Mesenchymal stem cell (in vitro differentiated cells and primary cell): Measurements from ENCODE around the gene CD83.

Experiments
- DNase-seq: peaks from one replicate; pipeline ENCODE4 v3.0.0-alpha.2; 2013
- H2AFZ ChIP-seq: one replicate; pipeline ENCODE4 v1.6.1; 2013; ENCODE audit warnings: low read depth, mild to moderate bottlenecking, control low read depth, inconsistent platforms, low read length, moderate library complexity
- H2AK5ac ChIP-seq: 2 replicates; pipeline ENCODE4 v1.6.1; 2013; ENCODE audit warnings: low read length, moderate library complexity, mild to moderate bottlenecking, inconsistent platforms; ENCODE audit not compliant: severe bottlenecking
- H2BK120ac ChIP-seq: one replicate; pipeline ENCODE4 v1.6.1; 2013; ENCODE audit warnings: low read depth, mild to moderate bottlenecking, inconsistent platforms, low read length, moderate library complexity
- H2BK12ac ChIP-seq, 2 experiments: one replicate each; pipeline ENCODE4 v1.6.1; 2013; ENCODE audit warnings: inconsistent platforms in 2 of 2, low read length in 2 of 2, mild to moderate bottlenecking in 2 of 2, moderate library complexity in 2 of 2, control low read depth in 1 of 2
- H2BK15ac ChIP-seq: one replicate; pipeline ENCODE4 v1.6.1; 2013; ENCODE audit warnings: mild to moderate bottlenecking, low read depth, inconsistent platforms; ENCODE audit not compliant: poor library complexity, severe bottlenecking
- H2BK5ac ChIP-seq: 2 replicates; pipeline ENCODE4 v1.6.1; 2013; ENCODE audit warnings: low read depth, mild to moderate bottlenecking, low read length, control low read depth, inconsistent platforms; ENCODE audit not compliant: poor library complexity, severe bottlenecking
- H3K14ac ChIP-seq, 2 experiments: one replicate each; pipeline ENCODE4 v1.6.1; 2013; ENCODE audit warnings: inconsistent platforms in 2 of 2, low read length in 2 of 2, control low read depth in 1 of 2, mild to moderate bottlenecking in 1 of 2, moderate library complexity in 1 of 2
- H3K18ac ChIP-seq, 2 experiments: one replicate each; pipeline ENCODE4 v1.6.1; 2013; ENCODE audit warnings: inconsistent platforms in 2 of 2, low read length in 2 of 2, control low read depth in 1 of 2, low read depth in 1 of 2, mild to moderate bottlenecking in 1 of 2
- H3K23ac ChIP-seq, 2 experiments: one replicate each; pipeline ENCODE4 v1.6.1; 2013; ENCODE audit warnings: inconsistent platforms in 2 of 2, low read length in 2 of 2, mild to moderate bottlenecking in 2 of 2, moderate library complexity in 2 of 2, control low read depth in 1 of 2
- H3K27ac ChIP-seq: 2 replicates; pipeline ENCODE4 v1.5.1; 2013; ENCODE audit warnings: mild to moderate bottlenecking, moderate library complexity, low read length, control low read depth, inconsistent platforms; ENCODE audit not compliant: poor library complexity, severe bottlenecking
- H3K27me3 ChIP-seq, 2 experiments: 2 replicates each; pipeline versions ENCODE4 v1.6.1 to v1.7.0; 2013; ENCODE audit warnings: low read length in 2 of 2, mild to moderate bottlenecking in 2 of 2, moderate library complexity in 2 of 2, control low read depth in 1 of 2, inconsistent platforms in 1 of 2; ENCODE audit not compliant: control insufficient read depth in 1 of 2, insufficient read depth in 1 of 2
- H3K36me3 ChIP-seq, 2 experiments: 2 replicates each; pipeline versions ENCODE4 v1.6.1 to v1.7.0; 2013; ENCODE audit warnings: low read length in 2 of 2, control low read depth in 1 of 2, inconsistent platforms in 1 of 2, low read depth in 1 of 2, mild to moderate bottlenecking in 1 of 2; ENCODE audit not compliant: insufficient read depth in 2 of 2, control insufficient read depth in 1 of 2
- H3K4ac ChIP-seq, 2 experiments: one replicate each; pipeline ENCODE4 v1.6.1; 2013; ENCODE audit warnings: inconsistent platforms in 2 of 2, low read length in 2 of 2, mild to moderate bottlenecking in 2 of 2, moderate library complexity in 2 of 2, control low read depth in 1 of 2, low read depth in 1 of 2
- H3K4me1 ChIP-seq: 2 replicates; pipeline ENCODE4 v1.6.1; 2013; ENCODE audit warnings: low read depth, low read length, control low read depth; ENCODE audit not compliant: control insufficient read depth, insufficient read depth
- H3K4me2 ChIP-seq: 2 replicates; pipeline ENCODE4 v1.6.1; 2013; ENCODE audit warnings: low read length, mild to moderate bottlenecking, inconsistent platforms; ENCODE audit not compliant: poor library complexity, severe bottlenecking
- H3K4me3 ChIP-seq, 2 experiments: 2 replicates each; pipeline versions ENCODE4 v1.5.1 to v1.7.0; 2013; ENCODE audit warnings: low read length in 2 of 2, mild to moderate bottlenecking in 2 of 2, control low read depth in 1 of 2, low read depth in 1 of 2; ENCODE audit not compliant: insufficient read depth in 1 of 2
- H3K79me1 ChIP-seq: replicated peaks from 2 replicates; pipeline ENCODE4 v1.6.1; 2013; ENCODE audit warnings: mild to moderate bottlenecking, control low read depth, low read length, inconsistent platforms; ENCODE audit not compliant: poor library complexity, severe bottlenecking
- H3K9ac ChIP-seq: 2 replicates; pipeline ENCODE4 v1.7.0; 2013; ENCODE audit warnings: mild to moderate bottlenecking, low read length, moderate library complexity
- H3K9me3 ChIP-seq: 2 replicates; pipeline ENCODE4 v1.7.0; 2013; ENCODE audit warnings: mild to moderate bottlenecking, low read length; ENCODE audit not compliant: control insufficient read depth
- H4K8ac ChIP-seq: one replicate; pipeline ENCODE4 v1.6.1; 2013; ENCODE audit warnings: inconsistent platforms, mild to moderate bottlenecking, low read length, moderate library complexity
- H4K91ac ChIP-seq: one replicate; pipeline ENCODE4 v1.6.1; 2013; ENCODE audit warnings: mild to moderate bottlenecking, low read length, inconsistent platforms
- WGBS: methylation state at CpG from one replicate; pipeline ENCODE4 v1.1.7; 2013; ENCODE audit warnings: mixed read lengths; 5-methylcytosine and 5-hydroxymethylcytosine counted together

Gene CD83

GRCh38 chr6:14118446-14118845 is 874 bp downstream of the CD83 start:
- H3K9me3 ChIP-seq, result no peaks in the 10 kb centered on the region
- 93% methylated on average over 2 of the region's 2 CpGs for WGBS
- H2AFZ ChIP-seq, result no peak overlapping the region
- no peak overlapping the region for H2BK15ac ChIP-seq
- H2BK120ac ChIP-seq, result no peak overlapping the region
- H3K4me2 ChIP-seq, result no peak overlapping the region
- no peak overlapping the region for H3K4ac ChIP-seq
- H3K23ac ChIP-seq, result peak overlapping the region in 1 of 2 experiments; percentile 26
- peak overlapping the region in 1 of 2 experiments; percentile 85 for H3K4me3 ChIP-seq
- H4K91ac ChIP-seq, result no peak overlapping the region
- no peak overlapping the region for H3K27ac ChIP-seq
- peaks cover 7% of the 10 kb centered on the region for H3K4me1 ChIP-seq
- no peaks in the 10 kb centered on the region for H3K79me1 ChIP-seq
- no peak overlapping the region for H3K18ac ChIP-seq
- no peak overlapping the region for H3K9ac ChIP-seq
- no peak overlapping the region for H2AK5ac ChIP-seq
- no peaks in the 10 kb centered on the region for H3K27me3 ChIP-seq
- H3K14ac ChIP-seq, result no peak overlapping the region
- DNase-seq, result no peak
- H3K36me3 ChIP-seq, result no peaks in the 10 kb centered on the region
- H2BK12ac ChIP-seq, result no peak overlapping the region
- H4K8ac ChIP-seq, result no peak overlapping the region
- H2BK5ac ChIP-seq, result no peak overlapping the region

GRCh38 chr6:14119784-14120183 is 2.2 kb downstream of the CD83 start:
- Histone ChIP-seq H3K4me1 (peaks cover 7% of the 10 kb centered on the region), H2AFZ (no peak overlapping the region), H4K8ac (no peak overlapping the region), H2BK5ac (no peak overlapping the region), H3K79me1 (no peaks in the 10 kb centered on the region), H3K4me3 (no peak overlapping the region), H3K9ac (no peak overlapping the region), H2BK15ac (no peak overlapping the region), H3K4me2 (no peak overlapping the region), H3K4ac (no peak overlapping the region), H3K27ac (no peak overlapping the region), H3K18ac (no peak overlapping the region), H3K14ac (no peak overlapping the region), H2BK12ac (no peak overlapping the region), H4K91ac (no peak overlapping the region), H3K9me3 (no peaks in the 10 kb centered on the region), H3K23ac (no peak overlapping the region), H3K36me3 (no peaks in the 10 kb centered on the region), H2BK120ac (no peak overlapping the region), H3K27me3 (no peaks in the 10 kb centered on the region), H2AK5ac (no peak overlapping the region)
- no peak for DNase-seq
- WGBS, result 88% methylated on average over 6 of the region's 7 CpGs

GRCh38 chr6:14120546-14120945 is 3.0 kb downstream of the CD83 start:
- H3K4me1 ChIP-seq, result peaks cover 7% of the 10 kb centered on the region
- no peak overlapping the region for H3K4me3 ChIP-seq
- no peak overlapping the region for H2BK5ac ChIP-seq
- no peak overlapping the region for H2BK15ac ChIP-seq
- H3K9me3 ChIP-seq, result no peaks in the 10 kb centered on the region
- no peaks in the 10 kb centered on the region for H3K36me3 ChIP-seq
- no peak overlapping the region for H4K8ac ChIP-seq
- H2BK120ac ChIP-seq, result no peak overlapping the region
- no peak overlapping the region for H3K4me2 ChIP-seq
- H2AFZ ChIP-seq, result no peak overlapping the region
- H2BK12ac ChIP-seq, result no peak overlapping the region
- no peaks in the 10 kb centered on the region for H3K79me1 ChIP-seq
- H3K27ac ChIP-seq, result no peak overlapping the region
- no peaks in the 10 kb centered on the region for H3K27me3 ChIP-seq
- WGBS, result 100% methylated on average over 1 of the region's 1 CpG
- no peak for DNase-seq
- H3K4ac ChIP-seq, result no peak overlapping the region
- no peak overlapping the region for H4K91ac ChIP-seq
- H3K23ac ChIP-seq, result no peak overlapping the region
- no peak overlapping the region for H2AK5ac ChIP-seq
- no peak overlapping the region for H3K18ac ChIP-seq
- no peak overlapping the region for H3K14ac ChIP-seq
- no peak overlapping the region for H3K9ac ChIP-seq

GRCh38 chr6:14121936-14122344 is 4.4 kb downstream of the CD83 start:
- Histone ChIP-seq H4K8ac (no peak overlapping the region), H3K79me1 (no peaks in the 10 kb centered on the region), H3K18ac (no peak overlapping the region), H2BK12ac (no peak overlapping the region), H3K4me1 (peaks cover 7% of the 10 kb centered on the region), H4K91ac (no peak overlapping the region), H3K9me3 (no peaks in the 10 kb centered on the region), H3K4ac (no peak overlapping the region), H3K4me2 (no peak overlapping the region), H2AFZ (no peak overlapping the region), H3K36me3 (no peaks in the 10 kb centered on the region), H3K27me3 (no peaks in the 10 kb centered on the region), H3K27ac (no peak overlapping the region), H2BK15ac (no peak overlapping the region), H3K4me3 (no peak overlapping the region), H3K9ac (no peak overlapping the region), H2AK5ac (no peak overlapping the region), H2BK120ac (no peak overlapping the region), H3K14ac (no peak overlapping the region), H2BK5ac (no peak overlapping the region), H3K23ac (no peak overlapping the region)
- 97% methylated on average over 4 of the region's 4 CpGs for WGBS
- DNase-seq, result no peak
